NB4 (cell line): ENCODE data around the gene STEAP4.

Experiments
- MYC ChIP-seq: IDR thresholded peaks from 2 replicates; pipeline ENCODE4 v1.6.1; 2011; ENCODE audit warnings: low read depth, low read length
- POLR2A ChIP-seq: IDR thresholded peaks from 2 replicates; pipeline ENCODE4 v1.6.1; 2011; ENCODE audit warnings: mild to moderate bottlenecking; ENCODE audit not compliant: insufficient read length; ENCODE audit errors: extremely low read depth
- TF ChIP-seq, protein P1 (sequence below): IDR thresholded peaks from one replicate; pipeline ENCODE4 v1.5.1; 2012; ENCODE audit warnings: low read depth, low read length
- TF ChIP-seq, protein P2 (sequence below): IDR thresholded peaks from 2 replicates; pipeline ENCODE4 v1.6.1; 2011; ENCODE audit warnings: low read depth, low read length

GRCh38 chr7:88267421-88267820, 39.3 kb downstream of the STEAP4 start:
- TF ChIP-seq, protein P1, sequence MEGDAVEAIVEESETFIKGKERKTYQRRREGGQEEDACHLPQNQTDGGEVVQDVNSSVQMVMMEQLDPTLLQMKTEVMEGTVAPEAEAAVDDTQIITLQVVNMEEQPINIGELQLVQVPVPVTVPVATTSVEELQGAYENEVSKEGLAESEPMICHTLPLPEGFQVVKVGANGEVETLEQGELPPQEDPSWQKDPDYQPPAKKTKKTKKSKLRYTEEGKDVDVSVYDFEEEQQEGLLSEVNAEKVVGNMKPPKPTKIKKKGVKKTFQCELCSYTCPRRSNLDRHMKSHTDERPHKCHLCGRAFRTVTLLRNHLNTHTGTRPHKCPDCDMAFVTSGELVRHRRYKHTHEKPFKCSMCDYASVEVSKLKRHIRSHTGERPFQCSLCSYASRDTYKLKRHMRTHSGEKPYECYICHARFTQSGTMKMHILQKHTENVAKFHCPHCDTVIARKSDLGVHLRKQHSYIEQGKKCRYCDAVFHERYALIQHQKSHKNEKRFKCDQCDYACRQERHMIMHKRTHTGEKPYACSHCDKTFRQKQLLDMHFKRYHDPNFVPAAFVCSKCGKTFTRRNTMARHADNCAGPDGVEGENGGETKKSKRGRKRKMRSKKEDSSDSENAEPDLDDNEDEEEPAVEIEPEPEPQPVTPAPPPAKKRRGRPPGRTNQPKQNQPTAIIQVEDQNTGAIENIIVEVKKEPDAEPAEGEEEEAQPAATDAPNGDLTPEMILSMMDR, result no peak
- TF ChIP-seq POLR2A (no peak), MYC (no peak)
- TF ChIP-seq, protein P2, sequence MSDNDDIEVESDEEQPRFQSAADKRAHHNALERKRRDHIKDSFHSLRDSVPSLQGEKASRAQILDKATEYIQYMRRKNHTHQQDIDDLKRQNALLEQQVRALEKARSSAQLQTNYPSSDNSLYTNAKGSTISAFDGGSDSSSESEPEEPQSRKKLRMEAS, result no peak
